ENCODE measurements around the gene SNX2. TPM values are rescaled to one million over a fixed set of nuclear protein-coding genes. Genes with fewer than 3 reads are reported as not detected.
"Not testable (repeated sequence)": the region's sequence is repeated elsewhere in the genome, so short reads cannot be mapped to it uniquely, and the experiment has no call there.

Gene SNX2
- total RNA-seq, 2 experiments from 2014 or later, result 33.5 to 41.7 TPM

DNA sequence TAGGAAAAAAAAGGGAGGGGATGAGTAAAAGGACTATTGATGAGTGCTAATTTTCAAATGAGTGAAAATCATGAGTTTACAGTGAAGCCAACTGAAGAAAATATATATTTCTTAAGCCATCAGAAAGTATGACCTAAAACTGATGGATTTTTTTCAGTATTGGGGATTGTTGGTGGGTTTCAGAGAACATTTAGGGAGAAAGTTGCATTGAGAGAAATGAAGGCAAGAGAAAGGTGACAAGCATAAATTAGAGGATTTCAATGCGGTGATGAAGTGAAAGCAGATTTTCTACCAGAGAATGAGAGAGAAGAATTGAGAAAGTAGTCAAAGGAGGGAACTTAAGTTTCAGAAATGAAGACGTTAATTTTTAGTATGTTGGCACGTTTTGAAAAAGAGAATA, 62.1 kb downstream of the SNX2 start:
- CTCF ChIA-PET, result no interaction called here

DNA sequence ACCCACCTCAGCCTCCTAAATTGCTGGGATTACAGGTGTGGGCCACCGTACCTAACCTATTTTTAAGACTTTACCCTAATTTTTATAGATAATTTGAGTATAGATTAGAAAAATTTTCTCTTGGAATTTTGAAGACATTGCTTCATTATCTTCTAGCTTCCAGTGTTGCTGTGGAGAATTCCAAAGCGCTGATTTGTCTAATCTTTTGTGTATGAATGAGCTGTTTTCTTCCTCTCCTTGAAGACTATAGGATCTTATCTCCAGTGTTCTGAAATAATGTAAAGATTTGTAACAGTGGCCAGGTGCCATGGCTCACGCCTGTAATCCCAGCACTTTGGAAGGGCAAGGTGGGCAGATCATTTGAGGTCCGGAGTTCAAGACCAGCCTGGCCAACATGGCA, 64.9 kb downstream of the SNX2 start:
- ChIA-PET POLR2A (no interaction called here), CTCF (no interaction called here)

More for the DNA sequence above, 62.1 kb downstream of the SNX2 start:
- POLR2A ChIA-PET, result no interaction called here

DNA sequence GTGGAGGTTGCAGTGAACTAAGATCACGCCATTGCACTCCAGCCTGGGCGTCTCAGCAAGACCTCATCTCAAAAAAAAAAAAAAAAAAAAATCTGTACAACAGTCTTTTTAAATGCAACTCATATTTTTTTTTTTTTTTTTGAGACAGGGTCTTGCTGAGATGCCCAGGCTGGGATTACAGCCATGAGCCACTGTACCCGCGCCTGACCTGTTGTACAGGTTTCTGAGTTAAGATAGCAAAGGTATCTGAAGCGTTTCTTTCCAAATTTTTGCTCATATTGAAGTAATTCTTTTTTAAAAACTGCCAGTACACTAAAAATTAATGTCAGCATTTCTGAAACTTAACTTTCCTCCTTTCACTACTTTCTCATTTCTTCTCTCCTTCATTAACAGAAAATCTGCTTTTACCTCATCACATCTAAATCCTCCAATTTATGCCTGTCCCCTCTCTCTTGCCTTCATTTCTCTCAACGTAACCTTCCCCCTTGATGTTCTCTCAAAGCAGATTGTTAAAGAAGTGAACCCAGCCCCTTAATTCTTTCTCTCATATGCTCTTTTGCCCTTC, 67.2 kb downstream of the SNX2 start:
- ChIA-PET CTCF (no interaction called here), POLR2A (no interaction called here)

DNA sequence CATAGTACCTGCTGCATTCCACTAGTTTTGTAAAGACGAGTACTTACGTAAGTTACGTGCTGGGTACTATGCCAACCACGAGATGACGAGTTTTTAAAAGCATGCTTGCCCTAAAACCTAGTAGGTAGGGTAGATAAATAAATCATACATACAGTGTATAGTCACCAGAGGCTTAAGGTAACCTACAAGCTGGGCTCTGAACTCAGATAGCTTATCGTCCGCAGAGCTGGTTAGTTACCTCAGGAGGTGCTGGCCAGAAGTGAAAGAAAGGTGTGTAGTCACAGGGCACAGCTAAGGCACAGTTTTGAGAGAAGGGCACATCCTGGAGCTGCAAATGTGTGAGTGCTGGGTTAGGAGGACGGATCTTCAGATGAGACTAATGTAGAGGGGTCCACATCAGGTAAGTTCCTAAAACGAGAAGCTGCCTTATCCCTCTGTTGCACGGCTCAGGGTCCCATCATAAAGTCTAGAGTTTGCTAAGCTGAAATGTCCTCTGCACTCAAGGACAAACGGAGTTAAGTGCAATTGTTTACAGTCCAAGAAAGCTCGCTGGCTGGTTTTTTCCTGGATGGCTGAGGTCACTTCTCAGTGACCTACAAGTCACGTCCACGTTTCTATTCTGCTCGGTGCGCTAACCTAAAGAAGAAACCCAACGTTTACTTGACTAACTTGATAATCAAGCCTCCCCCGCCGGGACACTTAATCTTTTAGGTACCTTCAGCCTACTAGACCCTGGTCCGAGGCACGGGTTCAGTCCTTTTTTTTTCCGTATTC, 69.4 kb downstream of the SNX2 start:
- ChIA-PET CTCF (no interaction called here), POLR2A (interaction anchor here (0.5 to 0.6 kb wide), 3 partner anchors 13 to 67 kb away, joined by 3 to 4 read pairs (median 3); no protein-coding TSS in a partner anchor)

DNA sequence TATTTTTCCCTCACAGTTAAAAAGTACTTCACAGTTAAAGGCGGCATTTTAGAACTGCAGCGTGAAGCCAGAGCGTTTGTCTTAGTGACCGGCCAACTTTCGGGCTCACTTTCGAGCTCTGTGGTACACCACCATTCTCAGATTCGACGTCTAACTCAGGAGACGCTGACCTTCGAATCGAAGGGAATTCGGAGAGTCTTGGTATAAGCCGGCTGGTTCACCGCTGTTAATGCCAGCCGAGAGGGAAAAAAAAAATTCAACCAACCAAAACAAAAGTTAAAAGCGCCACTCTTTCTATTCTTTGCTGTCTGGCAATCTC, 70.0 kb downstream of the SNX2 start:
- CTCF ChIA-PET, result interaction anchor here (0.8 kb wide), 1 partner anchor 66 kb away, joined by 3 read pairs; no protein-coding TSS in a partner anchor

DNA sequence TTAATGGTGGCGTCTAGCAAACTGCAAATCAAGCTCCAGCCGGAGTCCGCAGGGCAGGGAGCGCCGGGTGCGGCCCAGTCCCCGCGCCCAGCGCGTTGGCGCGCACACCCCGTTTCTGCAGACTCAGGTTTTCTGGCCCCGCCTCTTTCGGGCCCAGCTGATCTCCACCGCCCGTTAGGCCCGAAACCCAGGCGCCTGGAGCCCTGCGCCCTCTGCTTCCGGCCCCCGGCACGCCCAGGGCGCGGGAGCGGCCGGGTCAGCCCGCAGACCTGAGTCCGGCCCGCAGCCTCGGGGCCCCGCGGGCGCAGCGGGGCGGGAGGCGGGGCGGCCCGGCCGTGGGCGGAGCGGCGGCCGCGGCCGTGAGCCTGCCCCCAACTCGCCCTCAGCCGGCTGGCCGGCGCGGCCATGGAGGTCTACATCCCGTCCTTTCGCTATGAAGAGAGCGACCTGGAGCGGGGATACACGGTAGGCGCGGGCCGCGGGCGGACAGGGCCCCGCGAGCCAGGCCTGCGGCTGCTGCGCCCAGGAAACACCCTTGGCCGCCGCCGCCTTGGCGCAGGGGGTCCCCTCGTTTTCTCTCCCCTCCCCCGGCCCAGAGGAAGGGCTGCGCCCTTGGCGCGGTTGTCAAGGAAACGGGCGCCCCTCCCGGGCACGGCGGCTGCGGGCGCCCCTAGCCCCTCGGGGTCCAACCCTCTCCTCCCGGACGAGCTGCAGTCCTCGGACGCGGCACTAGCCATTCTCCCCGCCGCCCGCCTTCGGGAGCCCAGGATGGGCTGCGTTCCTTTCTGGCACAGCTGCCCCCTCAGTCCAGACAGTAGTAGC, 70.6 kb downstream of the SNX2 start, which contains the start of gene SNX24:
Gene SNX24, plus strand, starts transcription at position 385 of the 822 bp plus-strand sequence. Its CDS starts 21 bp downstream, at position 406.
- ChIA-PET CTCF (interaction anchor here (0.8 kb wide), 1 partner anchor 67 kb away, joined by 3 read pairs; no protein-coding TSS in a partner anchor), POLR2A (interaction anchor here (0.5 to 0.6 kb wide), 2 partner anchors 14 to 22 kb away, joined by 3 to 4 read pairs; no protein-coding TSS in a partner anchor)

More for the DNA sequence above, 70.0 kb downstream of the SNX2 start:
- POLR2A ChIA-PET, result interaction anchor here (0.5 to 0.6 kb wide), 3 partner anchors 14 to 67 kb away, joined by 3 to 4 read pairs (median 3); no protein-coding TSS in a partner anchor

DNA sequence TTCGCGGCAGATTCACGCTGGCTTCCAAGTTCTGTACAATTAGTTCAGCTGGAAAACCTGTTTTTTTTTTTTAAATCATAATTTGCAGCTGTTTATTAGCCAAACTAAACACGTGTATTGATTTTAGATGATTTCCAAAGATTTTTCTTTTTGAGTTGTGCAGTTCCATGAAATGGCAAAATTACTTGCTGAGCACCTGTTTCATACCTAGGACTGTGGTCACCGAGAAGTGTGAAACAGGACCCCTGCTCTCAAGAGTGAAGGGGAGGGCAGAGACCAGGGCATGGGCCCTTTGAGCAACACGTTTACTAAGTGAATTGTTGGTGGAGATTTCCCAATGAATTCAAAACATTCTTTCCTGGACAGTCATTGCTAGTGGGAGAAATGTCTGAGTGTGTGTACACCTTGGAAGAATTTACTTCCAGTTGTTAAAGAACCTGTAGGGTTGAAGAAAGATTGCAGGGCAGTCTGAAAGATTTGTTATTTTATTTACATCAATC, 71.2 kb downstream of the SNX2 start:
- POLR2A ChIA-PET, result interaction anchor here (0.7 kb wide), 1 partner anchor 12 kb away, joined by 4 read pairs; no protein-coding TSS in a partner anchor
- CTCF ChIA-PET, result no interaction called here

DNA sequence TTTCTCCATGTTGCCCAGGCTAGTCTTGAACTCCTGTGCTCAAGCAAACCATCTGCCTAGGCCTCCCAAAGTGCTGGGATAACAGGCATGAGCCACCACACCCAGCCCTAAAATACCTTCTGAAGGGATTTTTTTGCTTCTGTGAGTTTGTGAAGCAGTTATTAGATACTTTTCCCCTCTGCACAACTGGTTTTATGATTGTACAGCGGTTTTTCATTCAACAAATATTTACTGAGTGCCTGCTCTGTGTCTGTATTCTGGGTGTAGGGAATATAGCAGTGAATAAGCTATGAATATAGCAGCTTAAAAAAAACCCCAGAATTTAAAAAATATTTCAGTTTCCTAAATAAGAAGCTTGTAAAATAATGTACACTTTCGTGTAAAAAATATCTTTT, 72.8 kb downstream of the SNX2 start:
- CTCF ChIA-PET, result no interaction called here
- POLR2A ChIA-PET, result no interaction called here

DNA sequence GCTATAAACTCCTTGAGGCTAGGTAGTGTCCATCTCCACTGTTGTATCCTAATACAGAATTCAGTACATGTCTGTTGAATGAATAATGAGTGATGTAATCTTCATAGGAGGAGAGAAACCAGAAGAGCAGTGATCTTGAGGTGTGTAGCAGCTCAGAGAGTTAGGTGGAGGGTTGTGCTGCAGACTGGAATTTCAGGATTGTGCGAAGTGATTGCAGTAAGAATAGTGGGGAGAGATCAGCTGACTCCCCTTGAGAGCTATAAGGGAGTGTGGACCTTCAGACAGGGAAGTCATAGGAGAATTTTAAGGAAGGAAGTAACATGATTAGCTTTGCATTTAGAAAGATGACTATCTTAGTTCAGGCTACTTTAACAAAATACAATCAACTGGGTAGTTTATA, 74.9 kb downstream of the SNX2 start:
- POLR2A ChIA-PET, result no interaction called here
- CTCF ChIA-PET, result no interaction called here

DNA sequence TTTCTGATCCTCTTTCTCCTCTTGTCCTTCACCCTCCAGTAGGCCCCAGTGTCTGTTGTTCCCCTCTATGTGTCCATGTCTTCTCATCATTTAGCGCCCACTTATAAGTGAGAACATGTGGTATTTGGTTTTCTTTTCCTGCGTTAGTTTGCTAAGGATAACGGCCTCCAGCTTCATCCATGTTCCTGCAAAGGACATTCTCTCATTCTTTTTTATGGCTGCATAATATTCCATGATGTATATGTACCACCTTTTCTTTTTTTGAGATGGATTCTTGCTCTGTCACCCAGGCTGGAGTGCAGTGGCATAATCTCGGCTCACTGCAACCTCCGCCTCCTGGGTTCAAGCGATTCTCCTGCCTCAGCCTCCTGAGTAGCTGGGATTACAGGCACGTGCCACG, 82.7 kb downstream of the SNX2 start:
- POLR2A ChIA-PET, CTCF ChIA-PET: not testable (repeated sequence)

DNA sequence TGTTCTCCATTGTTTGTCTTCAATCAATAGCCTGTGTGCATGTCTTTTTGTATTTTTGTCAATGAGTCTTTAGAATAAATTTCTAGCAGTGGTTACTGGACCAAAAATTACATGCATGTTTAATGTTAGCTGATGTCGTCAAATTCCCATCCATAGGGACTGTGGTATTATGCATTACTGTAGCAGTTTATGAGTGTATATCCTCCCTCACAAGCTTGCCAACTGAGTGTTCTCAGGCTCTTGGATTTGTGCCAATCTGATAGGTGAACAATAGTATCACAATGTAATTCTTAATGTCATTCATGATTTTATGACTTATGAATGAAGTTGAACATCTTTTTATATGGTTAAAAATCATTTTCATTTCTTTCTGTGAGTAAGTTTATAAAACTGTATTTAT, 83.6 kb downstream of the SNX2 start:
- POLR2A ChIA-PET, result interaction anchor here (0.6 kb wide), 1 partner anchor 12 kb away, joined by 4 read pairs; no protein-coding TSS in a partner anchor
- CTCF ChIA-PET, result no interaction called here

DNA sequence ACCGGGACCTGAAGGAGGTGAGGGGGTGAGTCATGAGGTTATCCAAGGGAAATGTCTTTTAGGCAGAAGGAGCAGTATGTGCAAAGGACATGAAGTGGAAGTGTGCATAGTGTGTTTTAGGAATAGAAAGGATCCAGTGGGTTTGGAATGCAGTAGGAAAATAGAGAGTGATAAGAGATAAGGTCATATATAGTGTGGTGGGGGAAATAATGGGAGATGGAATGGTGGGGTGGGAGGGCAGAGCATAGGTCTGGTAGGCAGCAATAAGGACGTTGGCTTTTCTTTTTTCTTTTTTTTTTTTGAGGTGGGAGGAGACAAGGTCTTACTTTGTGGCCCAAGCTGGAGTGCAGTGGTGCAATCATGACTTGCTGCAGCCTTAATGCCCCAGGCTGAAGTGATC, 88.4 kb downstream of the SNX2 start:
- POLR2A ChIA-PET, result no interaction called here
- CTCF ChIA-PET, result no interaction called here

DNA sequence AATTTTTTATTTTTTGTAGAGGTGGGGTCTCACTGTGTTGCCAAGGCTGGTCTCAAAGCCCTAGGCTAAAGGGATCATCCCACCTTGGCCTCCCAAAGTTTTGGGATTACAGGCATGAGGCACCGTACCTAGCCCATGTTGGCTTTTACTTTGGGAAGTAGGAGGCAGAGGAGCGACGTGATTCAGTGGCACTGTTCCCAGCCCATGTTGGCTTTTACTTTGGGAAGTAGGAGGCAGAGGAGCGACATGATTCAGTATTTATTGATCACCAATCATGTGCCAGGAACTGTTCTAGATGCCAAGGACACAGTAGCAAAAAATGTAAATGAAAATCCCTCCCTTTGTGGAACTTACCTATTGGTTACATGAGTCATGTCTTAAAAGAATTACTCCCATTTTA, 88.8 kb downstream of the SNX2 start:
- ChIA-PET CTCF (no interaction called here), POLR2A (no interaction called here)

DNA sequence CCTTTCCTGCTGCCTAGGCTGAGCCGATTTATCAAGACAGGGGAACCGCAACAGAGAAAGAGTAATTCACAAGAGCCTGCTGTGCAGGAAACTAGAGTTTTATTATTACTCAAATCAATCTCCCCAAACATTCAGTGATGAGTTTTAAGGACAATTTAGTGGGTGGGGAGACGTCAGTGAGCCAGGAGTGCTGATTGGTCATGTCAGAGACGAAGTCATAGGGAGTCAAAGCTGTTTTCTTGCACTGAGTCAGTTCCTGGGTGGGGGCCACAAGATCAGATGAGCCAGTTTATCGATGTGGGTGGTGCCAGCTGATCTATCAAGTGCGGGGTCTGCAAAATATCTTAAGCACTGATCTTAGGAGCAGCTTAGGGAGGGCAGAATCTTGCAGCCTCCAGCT, 89.5 kb downstream of the SNX2 start:
- ChIA-PET POLR2A (no interaction called here), CTCF (no interaction called here)

DNA sequence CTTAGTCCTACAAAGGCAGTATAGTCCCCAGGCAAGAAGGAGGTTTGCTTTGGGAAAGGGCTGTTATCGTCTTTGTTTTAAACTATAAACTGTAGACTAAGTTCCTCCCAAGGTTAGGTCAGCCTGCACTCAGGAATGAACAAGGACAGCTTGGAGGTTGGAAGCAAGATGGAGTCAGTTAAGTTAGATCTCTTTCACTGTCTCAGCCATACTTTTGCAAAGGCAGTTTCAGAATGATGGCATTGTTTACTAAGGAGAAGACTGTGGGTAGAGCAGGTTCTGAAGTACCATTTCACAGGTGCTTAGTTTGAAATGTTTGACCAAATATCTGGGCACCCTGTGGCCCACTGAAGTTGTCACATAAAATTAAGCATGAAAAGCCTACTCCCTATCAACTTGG, 90.0 kb downstream of the SNX2 start:
- ChIA-PET POLR2A (no interaction called here), CTCF (no interaction called here)

DNA sequence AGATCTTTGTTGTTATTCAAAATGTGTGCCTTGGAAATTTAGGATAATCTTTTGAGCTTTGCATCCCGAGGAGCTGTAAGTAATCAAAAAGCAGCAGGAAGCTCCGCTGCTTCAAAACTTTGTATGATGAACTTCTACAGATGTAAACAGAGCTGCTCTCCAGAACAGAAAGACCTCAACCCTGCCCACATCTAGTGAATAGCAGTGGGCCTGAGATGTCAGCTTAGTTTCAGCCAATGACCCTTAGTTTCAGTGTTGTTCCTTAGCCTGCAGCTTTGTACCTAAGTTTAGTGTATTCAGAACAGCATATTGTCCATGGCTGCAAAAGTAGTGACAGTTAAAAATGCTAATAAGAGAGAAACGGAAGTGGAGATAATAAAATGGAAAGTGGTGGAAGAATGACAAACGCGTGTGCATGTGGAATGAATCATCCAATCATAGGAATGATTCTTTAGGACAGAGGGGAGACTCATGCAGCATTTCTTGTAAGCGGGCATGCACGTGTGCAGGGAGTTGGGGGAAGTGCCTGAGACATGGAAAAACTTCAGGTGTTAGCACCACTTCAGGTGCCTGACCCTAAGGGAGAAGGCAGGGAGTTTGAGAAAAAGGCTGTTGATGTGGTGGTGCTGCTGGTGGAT, 95.5 kb downstream of the SNX2 start:
- ChIA-PET CTCF (no interaction called here), POLR2A (no interaction called here)

DNA sequence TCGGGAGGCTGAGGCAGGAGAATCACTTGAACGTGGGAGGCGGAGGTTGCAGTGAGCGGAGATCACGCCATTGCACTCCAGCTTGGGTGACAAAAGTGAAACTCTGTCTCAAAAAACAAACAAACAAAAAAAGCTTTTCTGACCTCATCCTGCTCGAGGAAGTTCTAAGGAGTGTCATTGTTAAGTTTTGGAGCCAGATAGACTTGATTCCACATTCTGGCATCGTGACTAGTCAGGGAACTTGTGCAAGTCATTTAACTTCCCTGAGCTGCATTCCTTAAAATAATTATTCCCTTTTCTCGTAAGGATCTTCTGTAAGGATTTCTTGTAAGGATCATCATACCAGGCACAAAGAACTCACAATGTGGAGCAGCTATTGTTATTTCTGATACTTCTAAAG, 96.8 kb downstream of the SNX2 start:
- POLR2A ChIA-PET, result no interaction called here
- CTCF ChIA-PET, result no interaction called here

DNA sequence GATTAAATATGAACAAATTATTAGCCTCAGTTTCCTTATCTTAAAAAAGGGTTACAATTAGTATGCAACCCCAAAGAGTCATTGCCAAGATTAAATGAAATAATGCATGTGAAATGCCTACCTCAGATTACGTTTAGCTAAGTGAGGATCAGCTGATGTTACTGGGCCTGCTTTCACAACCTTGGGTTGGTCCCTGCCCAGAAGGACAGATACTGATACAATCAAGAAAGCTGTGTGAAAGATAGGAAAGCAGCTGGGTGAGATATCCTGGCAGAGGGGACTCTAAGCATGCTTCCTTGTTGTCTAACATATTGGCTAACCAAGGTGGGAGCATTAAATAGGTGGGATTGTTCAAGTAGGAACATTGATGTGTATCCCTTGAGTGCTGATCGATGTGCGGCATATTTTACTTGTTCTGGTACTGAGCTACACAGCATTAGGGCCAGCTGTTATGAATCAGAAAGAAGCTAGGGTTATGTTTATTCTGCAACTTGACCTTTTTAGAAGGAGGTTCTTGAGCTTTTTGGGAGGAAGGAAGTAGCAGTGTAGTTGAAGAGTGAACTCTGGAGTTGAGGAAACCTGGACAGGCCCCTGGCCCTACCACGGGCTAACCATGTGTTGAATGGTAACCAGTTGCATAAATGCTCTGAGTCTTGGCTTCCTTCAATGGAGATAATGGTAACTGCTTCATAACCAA, 99.4 kb downstream of the SNX2 start:
- POLR2A ChIA-PET, result no interaction called here
- CTCF ChIA-PET, result no interaction called here

DNA sequence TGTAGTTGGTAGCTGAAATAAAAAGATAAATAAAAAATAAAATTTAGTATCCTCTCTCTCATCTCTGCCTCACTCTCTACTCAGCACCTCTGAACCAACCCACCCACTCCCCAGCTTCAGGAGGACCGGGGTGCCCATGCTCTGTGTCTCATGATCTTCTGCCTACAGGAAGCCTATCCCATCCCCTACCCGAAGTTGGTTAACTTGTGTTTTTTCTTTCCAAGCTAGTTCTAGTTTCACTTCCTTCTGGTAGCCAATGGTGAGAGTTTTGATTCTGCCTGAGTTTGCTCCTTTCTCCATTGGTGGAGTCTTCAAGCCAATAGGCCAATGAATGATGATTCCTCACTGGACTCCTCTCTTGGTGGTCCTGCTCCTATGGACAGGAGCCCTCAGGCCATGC, 102.6 kb downstream of the SNX2 start:
- ChIA-PET POLR2A (no interaction called here), CTCF (interaction anchor here (1.5 kb wide), 1 partner anchor 19 kb away, joined by 3 read pairs; no protein-coding TSS in a partner anchor)
